ENCODE measurements around the gene THSD7B.

The THSD7B gene

GRCh38 chr2:137708311-137708710 is 943.0 kb downstream of the THSD7B start:
- peak; percentile 7 for DNase-seq

GRCh38 chr2:137715731-137716191 is 950.4 kb downstream of the THSD7B start:
- DNase-seq: no peak

GRCh38 chr2:137718786-137719185 is 953.4 kb downstream of the THSD7B start:
- no peak for DNase-seq

GRCh38 chr2:137721733-137722132 is 956.4 kb downstream of the THSD7B start:
- DNase-seq: no peak

- DNase-seq: no peak
Observed at GRCh38 chr2:137724912-137725311, 959.6 kb downstream of the THSD7B start.
